Measurements from ENCODE around the gene INPP5K. TPM values are rescaled to one million over a fixed set of nuclear protein-coding genes. Genes with fewer than 3 reads are reported as not detected.
A peak's percentile ranks its signal among the peaks of the same experiment; 100 is the strongest.

The INPP5K gene
- total and polyA plus RNA-seq, 10 of the 15 experiments (the other 5 are each of a cell fraction or from before 2014, with no cell fraction given), result 0.58 to 41.2 (median 23.3) TPM

DNA sequence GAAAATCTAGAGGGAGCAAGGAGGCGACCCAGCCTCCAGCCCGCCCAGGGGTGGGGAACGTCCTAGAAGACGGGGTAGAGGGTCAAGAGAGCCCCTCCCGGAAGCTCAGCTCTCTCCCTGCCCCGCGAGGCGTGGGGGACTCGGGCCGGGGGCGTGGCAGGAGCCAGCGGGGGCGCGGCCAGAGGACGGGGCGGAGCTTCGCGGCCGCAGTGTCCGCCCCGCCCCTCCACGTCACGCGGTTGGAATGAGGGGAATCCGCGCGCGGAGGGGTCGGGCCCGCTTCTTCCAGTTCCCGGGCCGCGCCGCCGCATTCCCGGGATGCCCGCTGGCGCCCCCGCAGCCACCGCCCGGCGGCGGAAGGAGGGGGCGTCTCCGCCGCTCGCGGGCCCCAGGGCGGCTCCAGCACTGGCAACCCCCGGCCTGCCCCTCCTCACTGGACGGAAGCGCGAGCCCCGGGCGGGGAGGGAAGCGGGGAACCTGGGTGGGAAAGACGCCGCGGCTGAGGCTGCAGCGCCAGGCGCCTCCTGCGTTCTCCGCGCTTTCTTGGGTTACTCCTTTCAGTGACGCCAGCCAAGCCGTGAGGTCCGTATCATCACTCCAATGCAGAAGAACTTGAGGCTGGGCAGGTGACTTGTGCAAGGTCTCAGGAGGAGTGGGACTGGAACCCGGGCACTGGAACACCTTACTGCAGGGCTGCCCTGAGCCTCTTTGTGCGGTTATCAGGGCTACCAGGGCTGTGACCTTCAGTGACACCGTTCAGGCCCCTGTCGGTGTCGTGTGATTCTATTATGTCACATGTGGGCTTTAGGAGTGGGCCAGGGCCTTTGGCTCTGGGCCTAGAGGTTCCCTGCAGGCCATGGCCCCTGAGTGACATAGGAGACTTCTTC lies 28.2 kb downstream of the INPP5K start (continued):
- TF ChIP-seq BHLHE40 (IDR thresholded peaks at IDR 0.05; ENCODE audit: borderline replicate concordance in 1 of 2, low read depth in 2 of 2, low read length in 1 of 2), result peak in 1 of 2 experiments; percentile 60; a peak in 2 of 4 replicates
- TF ChIP-seq, protein P1, sequence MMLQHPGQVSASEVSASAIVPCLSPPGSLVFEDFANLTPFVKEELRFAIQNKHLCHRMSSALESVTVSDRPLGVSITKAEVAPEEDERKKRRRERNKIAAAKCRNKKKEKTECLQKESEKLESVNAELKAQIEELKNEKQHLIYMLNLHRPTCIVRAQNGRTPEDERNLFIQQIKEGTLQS (IDR thresholded peaks at IDR 0.05; ENCODE audit: borderline replicate concordance, extremely low read depth, low read depth, low read length), result no peak
- TF ChIP-seq STAT1 (conservative IDR thresholded peaks at IDR 0.05), result no peak
- peak; percentile 98 for TF ChIP-seq IKZF1 (conservative IDR thresholded peaks at IDR 0.05)
- TF ChIP-seq TCF12 (IDR thresholded peaks at IDR 0.05; ENCODE audit: low read depth, low read length), result no peak
- TF ChIP-seq ZNF207 (IDR thresholded peaks at IDR 0.05; ENCODE audit: borderline replicate concordance), result no peak
- no peak for TF ChIP-seq IKZF2 (IDR thresholded peaks at IDR 0.05)
- no peak for TF ChIP-seq ZNF274 (IDR thresholded peaks at IDR 0.05; ENCODE audit: insufficient read depth, insufficient read length)
- TF ChIP-seq NR2C1 (IDR thresholded peaks at IDR 0.05), result 0 out of 2 replicates have a peak, but pooled peaks have one; percentile 17
- no peak for TF ChIP-seq SIX5 (IDR thresholded peaks at IDR 0.05; ENCODE audit: low read depth, low read length, severe bottlenecking)
- peak; percentile 89 for TF ChIP-seq DPF2 (IDR thresholded peaks at IDR 0.05)
- TF ChIP-seq TAF1 (IDR thresholded peaks at IDR 0.05; ENCODE audit: borderline replicate concordance, low read depth, low read length), result 0 out of 2 replicates have a peak, but pooled peaks have one; percentile 36
- TF ChIP-seq, protein P2, sequence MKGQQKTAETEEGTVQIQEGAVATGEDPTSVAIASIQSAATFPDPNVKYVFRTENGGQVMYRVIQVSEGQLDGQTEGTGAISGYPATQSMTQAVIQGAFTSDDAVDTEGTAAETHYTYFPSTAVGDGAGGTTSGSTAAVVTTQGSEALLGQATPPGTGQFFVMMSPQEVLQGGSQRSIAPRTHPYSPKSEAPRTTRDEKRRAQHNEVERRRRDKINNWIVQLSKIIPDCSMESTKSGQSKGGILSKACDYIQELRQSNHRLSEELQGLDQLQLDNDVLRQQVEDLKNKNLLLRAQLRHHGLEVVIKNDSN (IDR thresholded peaks at IDR 0.05; ENCODE audit: borderline replicate concordance, extremely low read length, insufficient read depth, low read depth, low read length), result no peak
- TF ChIP-seq, protein P3, sequence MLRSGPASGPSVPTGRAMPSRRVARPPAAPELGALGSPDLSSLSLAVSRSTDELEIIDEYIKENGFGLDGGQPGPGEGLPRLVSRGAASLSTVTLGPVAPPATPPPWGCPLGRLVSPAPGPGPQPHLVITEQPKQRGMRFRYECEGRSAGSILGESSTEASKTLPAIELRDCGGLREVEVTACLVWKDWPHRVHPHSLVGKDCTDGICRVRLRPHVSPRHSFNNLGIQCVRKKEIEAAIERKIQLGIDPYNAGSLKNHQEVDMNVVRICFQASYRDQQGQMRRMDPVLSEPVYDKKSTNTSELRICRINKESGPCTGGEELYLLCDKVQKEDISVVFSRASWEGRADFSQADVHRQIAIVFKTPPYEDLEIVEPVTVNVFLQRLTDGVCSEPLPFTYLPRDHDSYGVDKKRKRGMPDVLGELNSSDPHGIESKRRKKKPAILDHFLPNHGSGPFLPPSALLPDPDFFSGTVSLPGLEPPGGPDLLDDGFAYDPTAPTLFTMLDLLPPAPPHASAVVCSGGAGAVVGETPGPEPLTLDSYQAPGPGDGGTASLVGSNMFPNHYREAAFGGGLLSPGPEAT (IDR thresholded peaks at IDR 0.05; ENCODE audit: low read depth), result no peak
- TF ChIP-seq CHD4 (IDR thresholded peaks at IDR 0.05), result no peak
- TF ChIP-seq SREBF1 (IDR thresholded peaks at IDR 0.05; ENCODE audit: low read length), result no peak
- TF ChIP-seq, protein P4, sequence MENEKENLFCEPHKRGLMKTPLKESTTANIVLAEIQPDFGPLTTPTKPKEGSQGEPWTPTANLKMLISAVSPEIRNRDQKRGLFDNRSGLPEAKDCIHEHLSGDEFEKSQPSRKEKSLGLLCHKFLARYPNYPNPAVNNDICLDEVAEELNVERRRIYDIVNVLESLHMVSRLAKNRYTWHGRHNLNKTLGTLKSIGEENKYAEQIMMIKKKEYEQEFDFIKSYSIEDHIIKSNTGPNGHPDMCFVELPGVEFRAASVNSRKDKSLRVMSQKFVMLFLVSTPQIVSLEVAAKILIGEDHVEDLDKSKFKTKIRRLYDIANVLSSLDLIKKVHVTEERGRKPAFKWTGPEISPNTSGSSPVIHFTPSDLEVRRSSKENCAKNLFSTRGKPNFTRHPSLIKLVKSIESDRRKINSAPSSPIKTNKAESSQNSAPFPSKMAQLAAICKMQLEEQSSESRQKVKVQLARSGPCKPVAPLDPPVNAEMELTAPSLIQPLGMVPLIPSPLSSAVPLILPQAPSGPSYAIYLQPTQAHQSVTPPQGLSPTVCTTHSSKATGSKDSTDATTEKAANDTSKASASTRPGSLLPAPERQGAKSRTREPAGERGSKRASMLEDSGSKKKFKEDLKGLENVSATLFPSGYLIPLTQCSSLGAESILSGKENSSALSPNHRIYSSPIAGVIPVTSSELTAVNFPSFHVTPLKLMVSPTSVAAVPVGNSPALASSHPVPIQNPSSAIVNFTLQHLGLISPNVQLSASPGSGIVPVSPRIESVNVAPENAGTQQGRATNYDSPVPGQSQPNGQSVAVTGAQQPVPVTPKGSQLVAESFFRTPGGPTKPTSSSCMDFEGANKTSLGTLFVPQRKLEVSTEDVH (IDR thresholded peaks at IDR 0.05; ENCODE audit: low read depth, partially characterized antibody), result no peak
- TF ChIP-seq ZNF217 (IDR thresholded peaks at IDR 0.05), result 0 out of 2 replicates have a peak, but pooled peaks have one; percentile 19
- no peak for TF ChIP-seq FOXK2 (IDR thresholded peaks at IDR 0.05)
- TF ChIP-seq MXI1 (IDR thresholded peaks at IDR 0.05; ENCODE audit: low read depth, low read length), result no peak
- no peak for TF ChIP-seq BMI1 (IDR thresholded peaks at IDR 0.05; ENCODE audit: borderline replicate concordance)
- TF ChIP-seq SMARCA5 (IDR thresholded peaks at IDR 0.05), result no peak
- TF ChIP-seq NFYA (IDR thresholded peaks at IDR 0.05; ENCODE audit: borderline replicate concordance, low read depth, low read length), result no peak
- no peak for TF ChIP-seq NFIC (IDR thresholded peaks at IDR 0.05; ENCODE audit: low read depth, low read length)
- TF ChIP-seq SRF (IDR thresholded peaks at IDR 0.05; ENCODE audit: low read depth in 2 of 2, low read length in 2 of 2), result no peak
- TF ChIP-seq SREBF2 (IDR thresholded peaks at IDR 0.05; ENCODE audit: low read length), result no peak
